Measurements from ENCODE around the gene RBPJL.
A peak's percentile ranks its signal among the peaks of the same experiment; 100 is the strongest.

Gene RBPJL

DNA sequence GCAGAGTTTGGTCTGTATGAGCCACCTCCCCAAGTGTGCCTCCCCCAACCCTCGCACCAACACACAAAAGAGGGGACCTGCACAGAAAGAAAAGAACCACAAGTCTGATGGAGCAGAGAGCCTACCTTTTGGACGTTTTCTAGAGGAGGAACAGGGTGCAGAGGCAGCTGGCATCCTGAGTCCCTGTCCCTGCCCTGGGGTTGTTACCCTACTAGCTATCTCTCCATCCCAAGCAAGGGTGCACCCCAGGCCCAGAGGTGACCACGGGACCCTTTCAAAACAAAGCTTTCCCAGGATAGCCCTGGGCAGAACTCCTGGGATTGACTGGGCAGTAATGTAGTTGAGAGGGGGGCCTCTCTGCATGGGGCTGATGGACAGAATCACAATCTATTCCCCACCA is 11.2 kb downstream of the RBPJL start:
- DNase-seq (ENCODE audit: low spot score) = no peak

DNA sequence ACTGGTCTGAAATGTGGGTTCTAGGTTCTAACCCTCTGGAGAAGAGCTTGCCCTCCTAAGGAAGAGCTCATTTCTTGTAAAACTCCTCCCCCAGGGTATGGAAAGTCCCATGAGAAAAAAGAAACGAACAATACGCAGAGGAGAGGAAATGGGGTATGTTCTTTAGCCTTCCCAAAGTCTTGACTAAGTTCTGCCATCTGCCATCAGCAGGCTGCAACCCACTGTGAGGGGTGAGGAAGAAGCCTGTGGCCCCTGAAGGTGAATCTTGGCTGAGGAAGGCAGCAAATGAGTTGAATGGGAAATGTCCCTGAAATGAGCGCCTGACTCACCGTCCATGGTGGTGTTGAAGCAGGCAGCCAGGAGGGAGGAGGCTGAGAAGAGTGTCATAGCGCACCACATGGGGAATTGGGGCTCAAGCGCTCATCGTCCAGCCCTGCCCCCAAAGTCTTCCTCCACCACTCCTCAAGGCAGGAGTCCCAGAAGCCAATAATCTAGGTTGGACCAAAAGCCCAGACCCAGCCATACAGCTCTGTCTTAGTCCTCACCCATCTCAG is 11.8 kb downstream of the RBPJL start:
- DNase-seq (ENCODE audit: low spot score) = no peak

DNA sequence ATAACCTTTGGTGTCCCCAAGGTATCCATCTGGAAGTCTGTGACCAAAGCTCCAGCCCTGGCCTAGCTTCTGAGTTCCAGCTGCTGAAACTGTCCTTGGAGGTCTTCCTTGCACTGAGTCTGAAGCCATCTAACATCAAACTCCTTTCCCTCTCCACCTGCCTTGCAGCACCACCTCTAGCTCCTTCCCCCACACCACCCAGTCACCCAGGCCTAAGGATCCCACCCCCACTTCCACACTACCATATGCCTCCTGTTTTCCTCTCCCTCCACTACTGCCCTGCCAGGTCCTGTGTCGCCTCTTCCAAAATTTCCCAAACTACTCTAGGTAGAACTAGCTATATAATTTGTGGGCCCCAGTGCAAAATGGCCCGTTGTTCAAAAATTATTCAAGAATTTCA is 12.3 kb downstream of the RBPJL start:
- DNase-seq (ENCODE audit: low spot score) = no peak

DNA sequence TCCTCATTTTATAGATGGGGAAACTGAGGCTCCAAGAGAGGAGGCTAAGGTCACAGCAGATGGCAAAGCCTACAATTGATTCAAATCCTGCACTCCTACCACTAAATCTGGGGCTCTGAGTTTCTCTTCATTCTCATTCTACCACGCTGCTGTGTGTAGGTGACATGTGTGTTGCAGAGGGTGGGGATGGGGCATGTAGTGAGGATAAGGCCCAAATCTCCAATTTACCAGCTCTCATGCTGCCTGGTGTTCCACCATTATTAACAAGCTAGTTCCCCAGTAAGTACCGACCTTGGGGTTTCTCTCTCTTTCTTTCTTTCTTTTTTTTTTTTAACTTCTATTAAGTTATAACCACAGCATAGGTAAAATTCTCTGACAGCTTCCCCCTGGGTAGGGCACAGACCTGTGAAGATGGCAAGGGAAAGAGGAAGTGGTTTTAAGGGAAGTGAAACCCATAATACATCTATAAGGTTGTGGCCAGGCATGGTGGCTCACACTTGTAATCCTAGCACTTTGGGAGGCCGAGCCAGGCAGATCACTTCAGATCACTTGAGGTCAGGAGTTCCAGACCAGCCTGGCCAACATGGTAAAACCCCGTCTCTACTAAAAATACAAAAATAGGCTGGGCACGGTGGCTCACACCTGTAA is 14.4 kb downstream of the RBPJL start:
- DNase-seq (ENCODE audit: low spot score) = no peak

DNA sequence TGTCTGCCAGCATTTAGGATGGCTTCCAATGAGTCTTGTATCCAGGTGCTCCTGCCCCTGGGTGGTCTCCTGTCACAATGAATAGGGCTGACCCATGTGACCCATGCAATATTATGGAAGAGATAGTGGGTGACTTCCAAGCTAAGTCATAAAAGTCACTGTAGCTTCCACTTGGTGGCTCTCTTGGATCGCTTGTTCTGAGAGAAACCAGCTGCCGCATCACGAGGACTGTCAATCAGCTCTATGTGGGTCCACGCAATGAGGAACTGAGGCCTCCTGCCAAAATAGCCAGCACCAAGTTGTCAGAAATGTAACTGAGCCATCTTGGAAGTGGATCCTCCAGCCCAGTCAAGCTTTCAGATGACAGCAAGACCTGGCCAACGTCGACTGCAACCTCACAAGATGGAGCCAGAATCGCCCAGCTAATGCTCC is 16.3 kb downstream of the RBPJL start:
- peak; percentile 94 for DNase-seq (ENCODE audit: low spot score)

DNA sequence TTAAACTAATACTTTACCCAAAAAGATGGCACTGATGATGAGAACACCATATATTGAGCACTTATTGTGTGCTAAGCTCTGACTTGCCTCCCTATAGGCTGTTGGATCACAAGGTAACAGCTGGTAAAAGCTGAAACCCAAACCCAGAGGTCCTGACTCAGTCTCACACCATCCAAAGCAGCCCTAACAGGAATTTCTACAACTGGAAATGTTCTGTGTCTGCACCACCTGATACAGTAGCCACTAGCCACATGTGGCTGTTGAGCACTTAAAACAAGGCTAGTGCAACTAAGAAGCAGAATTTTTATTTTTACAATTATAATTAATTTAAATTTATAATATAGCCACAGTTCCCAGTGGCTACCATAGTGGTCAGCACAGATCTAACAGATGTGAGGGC is 17.1 kb downstream of the RBPJL start:
- no peak for DNase-seq (ENCODE audit: low spot score)

DNA sequence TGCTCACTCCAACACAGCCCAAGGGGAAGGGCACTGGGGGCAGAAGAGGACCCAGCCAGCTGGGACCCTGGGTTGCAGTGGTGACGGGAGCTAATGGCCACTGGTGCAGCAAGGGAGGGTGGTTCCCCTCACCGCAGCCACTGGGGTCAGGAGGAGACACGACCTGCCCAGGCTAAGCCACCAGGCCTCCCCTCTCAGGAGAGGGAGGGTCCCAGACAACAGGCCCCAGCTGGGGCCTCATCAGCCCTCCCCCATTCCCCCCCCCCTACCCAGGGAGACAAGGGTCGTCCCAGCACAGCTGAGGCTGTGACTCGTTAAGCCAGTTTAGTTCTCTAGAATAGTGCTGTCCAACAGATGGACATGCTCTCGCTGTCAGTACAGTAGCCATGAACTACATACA is 18.7 kb downstream of the RBPJL start:
- DNase-seq (ENCODE audit: low spot score) = no peak

DNA sequence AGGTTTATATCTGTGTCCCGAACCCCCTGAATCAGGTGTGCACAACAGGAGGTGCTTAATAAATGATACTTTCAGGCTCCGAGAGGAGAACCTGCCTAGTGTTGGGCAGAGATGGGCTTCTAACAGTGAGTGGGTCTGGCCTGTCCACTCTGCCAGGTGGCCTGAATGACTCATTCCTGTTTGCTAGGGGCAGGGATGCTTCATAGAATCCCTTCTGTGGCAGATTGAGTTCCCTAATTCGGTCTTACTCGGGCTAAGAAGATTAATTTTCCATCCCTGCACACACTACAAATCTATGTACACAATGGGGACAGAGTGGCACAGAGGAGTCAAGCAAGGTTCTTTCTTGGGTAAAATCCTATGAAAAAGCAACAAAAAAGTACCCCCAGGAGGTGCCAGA is 21.8 kb downstream of the RBPJL start:
- DNase-seq (ENCODE audit: low spot score) = no peak

DNA sequence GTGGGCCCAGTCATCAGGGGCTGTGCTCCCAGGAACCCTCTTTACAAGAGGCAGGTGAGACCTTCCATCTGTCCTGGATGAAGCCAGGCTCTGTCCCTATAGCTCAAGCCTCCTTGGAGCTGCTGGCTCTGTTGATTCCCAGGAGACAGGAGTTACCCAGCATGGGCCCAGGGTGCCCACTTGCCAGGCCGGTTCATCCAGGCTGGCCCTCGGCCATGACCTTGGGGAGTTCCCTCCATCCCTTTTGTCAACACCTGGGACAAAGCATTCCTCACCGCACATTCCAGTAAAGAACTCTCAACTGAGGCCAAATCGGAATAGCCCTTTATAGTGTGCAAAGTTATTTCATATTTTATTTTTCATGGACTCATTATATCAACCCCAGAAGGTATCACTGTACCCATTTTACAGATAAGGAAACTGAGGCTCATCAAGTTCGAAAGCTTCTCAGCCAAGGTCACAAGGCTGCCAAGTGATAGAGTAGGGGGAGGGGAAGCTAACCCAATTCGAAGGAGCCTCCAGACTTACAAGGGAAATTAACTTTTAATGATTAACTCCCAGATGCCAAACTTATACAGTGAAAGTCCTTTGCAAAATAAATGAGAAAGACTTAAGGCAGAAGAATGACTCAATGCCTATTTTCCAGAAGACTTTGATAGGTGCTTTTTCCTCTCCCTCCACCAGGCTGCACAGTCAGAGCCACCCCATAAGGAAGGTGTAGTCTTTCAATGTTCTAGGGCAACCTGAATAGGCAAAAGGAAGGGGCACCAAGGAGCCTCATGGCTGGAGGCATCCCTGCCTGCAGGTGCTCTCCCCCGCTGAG is 23.1 kb downstream of the RBPJL start:
- no peak for DNase-seq (ENCODE audit: low spot score)

DNA sequence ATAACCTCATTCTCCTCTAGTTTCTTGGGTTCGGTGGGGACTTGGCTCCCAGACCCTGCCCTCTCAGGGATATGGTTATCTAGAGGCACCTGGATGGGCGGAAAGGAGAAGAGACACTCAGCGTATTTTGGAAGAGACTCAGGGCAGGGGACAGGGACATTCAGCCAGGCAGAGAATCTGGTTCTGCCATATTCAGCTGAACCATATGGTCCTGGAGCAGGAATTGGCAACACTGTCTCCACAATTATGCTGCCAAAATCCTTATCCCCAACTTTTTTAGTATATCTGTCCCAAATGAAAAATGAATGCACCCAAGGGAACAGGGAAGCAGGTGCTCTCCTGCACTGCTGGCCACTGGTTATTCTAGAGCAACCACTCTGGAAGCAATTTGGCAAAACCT is 23.8 kb downstream of the RBPJL start:
- no peak for DNase-seq (ENCODE audit: low spot score)

DNA sequence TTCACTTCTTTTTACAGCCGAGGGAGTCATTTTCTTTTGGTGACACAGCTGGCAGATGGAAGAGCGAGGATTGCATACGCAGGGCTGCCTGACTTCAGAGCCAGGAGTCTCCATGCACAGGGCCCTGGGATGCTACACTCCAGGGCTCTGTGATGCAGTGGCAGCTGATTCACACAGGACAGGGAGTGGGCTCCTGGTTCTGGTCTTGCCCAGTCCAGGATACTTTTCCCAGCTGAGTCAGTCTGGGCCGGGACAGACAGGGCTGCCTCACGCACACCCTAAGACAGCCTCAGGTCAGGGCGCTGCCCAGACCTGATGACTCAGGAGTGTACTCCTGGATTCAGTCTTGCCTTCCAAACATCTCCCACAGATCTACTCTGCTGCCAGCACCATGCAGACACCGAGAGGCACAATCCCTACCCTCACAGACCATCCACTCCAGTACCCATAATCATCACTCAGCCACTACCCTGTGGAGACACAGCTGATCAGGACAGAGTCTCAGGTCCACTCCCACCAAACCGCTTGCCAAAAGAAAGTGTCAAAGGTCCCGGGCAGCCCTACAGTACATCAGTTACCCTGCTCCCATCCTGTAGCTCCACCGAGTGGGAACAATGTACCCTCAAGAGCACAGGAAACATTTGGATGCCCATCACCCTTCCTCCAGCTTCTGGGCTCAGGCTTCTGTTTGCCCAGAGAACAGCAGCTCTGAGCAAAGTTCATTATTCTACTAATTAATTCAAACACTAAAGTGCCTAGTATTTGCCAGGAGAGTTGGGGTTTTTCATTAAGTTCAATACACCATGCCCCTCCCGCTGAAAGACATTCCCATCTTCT is 30.1 kb downstream of the RBPJL start:
- DNase-seq (ENCODE audit: low spot score) = no peak

DNA sequence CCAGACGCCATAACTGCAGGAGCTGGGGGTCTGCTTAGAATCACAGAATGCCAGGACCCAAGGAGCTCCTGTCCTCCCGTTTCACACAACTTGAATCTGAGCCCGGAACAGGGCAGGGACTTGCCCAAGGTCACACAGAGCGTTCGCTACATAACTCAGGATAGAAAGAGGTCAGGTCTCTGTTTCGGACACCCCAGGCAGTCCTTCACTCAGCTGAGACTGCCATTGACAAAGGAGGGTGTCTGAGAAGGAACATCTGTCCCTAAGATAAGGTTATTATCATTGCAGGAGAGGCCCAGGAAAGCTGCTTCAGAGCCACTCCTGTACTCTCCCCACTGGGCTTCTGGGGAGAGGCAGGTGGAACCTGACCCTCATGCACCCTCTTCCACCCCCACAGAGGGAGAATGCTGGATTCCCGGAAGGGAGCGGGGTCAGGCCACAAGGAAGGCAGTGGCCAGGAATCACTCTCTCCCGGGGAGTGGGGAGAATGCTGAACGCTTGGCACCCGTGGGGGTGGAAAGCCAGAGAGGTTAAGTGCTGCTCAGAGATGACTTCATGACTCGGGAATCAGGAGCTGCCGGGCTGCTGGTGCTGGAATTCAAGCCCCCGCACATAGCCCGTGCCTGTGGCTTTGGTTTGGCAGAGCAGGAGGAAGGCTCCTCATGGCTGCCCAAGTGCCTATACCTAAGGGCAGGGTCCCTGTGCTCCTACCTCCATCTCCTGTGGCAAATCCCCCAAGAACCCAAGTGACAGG is 30.9 kb downstream of the RBPJL start:
- DNase-seq (ENCODE audit: low spot score) = no peak

DNA sequence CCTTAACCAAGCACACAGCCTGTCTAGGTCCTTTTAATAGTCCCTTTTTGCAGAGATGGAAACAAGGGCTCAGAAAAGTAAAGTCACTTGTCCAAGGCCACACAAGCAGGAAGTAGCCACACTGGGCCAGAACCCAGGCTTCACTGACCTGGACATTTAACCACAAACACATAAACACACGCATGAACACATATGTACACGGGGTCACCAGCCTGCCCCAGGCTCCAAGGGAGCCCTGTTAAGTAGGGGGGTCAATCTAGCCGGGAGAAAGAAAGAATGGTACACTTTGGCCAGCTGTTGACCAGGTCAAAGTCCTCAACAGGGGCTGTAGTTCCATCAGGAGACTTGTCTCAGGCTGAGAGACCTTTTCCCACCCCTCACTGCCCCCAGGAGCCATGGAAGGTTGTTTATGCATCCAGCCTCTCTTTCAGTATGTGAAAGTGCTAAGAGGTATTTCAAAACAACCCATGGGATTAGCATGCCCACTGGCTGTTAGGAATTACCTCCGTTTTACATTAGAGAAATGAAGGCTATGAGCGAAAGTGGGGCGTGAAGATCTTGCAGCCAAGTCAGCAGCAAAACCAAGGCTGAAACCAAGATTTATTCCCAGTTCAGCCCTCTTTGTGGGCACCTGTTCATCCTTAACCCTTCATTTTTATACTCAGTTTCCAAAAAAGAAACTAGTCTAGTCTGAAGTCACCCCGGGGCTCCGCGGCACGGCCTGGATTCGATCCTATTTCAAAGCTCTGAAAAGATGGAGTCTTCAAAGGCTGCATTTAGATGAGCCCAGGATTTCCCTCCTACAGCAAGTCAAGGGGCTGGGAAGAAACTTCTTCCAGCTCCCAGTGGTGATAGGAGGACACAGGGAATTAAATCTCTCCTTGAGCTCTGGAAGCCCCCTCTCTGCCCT is 31.7 kb downstream of the RBPJL start:
- no peak for DNase-seq (ENCODE audit: low spot score)

DNA sequence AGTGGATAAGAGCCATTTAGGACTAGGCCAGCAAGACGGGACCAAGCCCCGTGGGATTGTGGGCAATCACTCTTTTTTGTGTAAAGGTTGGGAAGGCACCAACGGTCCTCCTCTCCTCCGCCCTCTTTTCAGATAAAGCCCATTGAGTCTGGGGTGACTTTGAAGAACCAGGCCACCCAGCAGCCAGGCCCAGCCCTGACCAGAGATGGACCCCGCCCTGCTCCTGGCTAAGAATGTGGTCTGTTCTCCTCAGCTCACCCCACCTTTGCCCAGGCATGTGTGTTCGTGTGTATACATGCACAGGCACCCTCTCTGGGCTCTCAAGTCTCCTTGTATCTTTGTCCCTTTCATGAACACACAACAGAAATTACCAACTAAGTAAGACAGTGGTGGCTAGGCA is 32.4 kb downstream of the RBPJL start:
- no peak for DNase-seq (ENCODE audit: low spot score)

DNA sequence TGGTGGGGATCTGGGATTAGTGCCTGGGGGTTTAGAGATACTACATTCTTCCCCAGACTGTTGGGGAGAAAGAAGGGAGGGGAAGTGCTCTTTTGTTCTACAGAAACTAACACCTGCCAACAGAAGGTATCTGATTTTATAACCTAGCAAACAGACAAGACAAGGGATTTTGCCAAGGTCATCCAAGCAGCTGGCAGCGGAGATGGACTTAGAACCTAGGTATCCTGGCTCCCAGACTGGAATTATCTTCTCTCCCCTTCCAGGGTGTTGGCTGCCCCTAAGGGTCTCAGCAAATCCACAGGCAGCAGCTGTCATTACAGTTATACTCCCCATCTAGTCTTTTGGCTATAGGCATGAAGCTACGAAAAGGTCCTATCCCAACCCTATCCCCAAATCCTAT is 33.2 kb downstream of the RBPJL start:
- no peak for DNase-seq (ENCODE audit: low spot score)

DNA sequence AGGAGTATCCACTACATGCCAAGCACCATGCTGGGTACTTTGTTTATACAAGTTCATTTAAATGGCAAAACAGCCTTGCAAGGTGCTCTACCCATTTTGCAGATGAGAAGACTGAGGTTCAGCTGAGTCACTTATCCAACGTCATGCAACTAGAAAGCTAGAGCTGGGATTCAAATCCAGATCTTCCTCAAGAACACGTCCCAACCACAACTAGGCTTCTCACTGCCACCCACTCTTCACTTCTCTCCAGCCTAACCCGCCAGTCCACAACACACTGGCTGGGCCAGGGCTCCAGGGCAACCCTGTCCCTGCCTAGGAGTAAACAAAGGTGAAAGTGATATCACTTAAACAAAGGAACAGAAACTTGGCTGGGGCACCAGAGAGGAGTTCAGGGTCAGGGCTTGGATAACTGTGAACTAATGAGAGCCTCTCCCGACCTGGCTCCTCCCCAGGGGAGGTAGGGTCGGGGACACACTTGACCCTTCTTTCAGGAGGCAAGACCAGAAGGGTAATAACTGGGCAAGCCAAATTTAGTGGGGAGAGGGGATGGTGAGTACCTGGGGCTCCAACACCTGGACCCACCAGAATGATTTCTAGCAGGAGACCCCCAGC is 33.7 kb downstream of the RBPJL start:
- DNase-seq (ENCODE audit: low spot score) = no peak

DNA sequence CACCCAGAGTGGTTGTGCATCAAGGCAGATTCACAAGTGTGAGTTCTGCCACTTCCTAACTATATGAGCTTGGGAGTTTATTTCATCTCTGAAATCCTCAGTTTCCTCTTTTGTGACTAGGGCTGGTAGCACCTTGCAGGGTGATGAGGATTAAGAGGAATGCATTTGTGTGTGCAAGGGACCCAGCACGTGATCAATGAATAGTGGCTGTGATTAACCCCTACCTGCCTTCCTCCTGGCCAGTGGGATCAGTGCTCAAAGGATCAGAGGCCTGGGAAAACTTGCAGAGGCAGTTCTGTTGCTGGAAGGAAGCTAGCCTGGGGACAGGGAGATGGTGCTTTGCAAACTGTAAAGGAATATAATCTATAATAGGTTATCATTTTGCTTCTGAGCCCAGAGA is 34.3 kb downstream of the RBPJL start:
- DNase-seq (ENCODE audit: low spot score) = no peak

DNA sequence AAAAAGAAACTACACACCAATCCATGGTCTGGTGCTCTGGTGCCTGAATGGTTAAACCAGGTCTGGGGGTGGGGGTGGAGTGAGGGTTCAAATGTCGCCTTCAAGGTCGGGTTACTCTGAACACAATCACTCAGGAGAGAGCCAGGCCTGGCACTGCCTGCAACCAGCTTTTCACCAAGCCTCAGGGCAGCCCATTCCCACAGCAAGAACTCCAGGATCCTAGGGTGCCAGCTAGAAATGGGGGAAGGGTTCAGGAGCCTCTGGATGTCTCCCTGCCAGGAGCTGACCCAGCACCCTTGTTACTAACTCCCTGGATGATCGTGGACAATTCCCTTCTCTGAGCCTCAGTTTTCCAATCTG is 34.9 kb downstream of the RBPJL start:
- no peak for DNase-seq (ENCODE audit: low spot score)

DNA sequence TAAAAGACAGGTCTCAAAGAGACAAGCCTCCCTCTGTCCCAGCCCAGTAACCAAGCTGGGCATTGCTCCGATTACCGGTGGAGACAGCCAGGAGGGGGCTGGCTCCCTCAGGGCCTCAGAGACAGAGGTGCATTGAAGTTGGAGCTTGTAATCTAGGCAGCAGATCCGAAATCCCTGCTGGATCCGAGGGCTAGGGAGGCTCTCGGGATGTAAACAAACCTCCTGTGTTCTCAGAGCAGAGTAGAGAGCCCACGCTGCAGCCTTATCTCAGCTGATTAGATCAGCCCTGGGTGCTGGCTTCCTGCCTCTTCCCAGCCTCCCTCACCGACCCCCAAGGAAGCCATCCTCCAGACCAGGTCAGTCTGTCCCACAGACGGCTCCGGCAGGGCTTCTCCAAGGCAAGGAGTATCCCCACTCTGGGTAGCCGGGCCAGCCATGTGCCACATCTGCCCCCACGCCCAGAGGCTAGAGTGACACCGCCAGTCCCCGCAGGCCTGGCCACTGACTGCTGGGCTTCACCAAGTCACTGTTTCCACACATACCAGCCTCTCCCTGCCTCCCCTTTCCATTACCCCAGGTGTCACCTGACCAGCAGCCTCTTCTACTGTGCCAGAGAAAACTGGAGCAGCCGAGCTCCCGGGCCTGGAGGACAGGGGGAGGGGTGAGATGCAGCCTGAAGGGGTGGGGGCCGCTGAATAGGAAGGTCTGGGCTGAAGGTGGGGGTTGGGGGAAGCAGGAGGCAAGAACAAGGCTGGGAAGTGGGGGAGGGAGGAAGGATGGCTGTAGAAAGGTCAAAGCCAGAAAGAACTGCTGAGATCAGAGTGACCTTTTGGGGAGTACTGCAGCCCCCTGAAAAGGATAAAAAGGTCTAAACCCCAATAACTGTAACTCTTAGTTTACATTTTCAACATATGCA is 35.6 kb downstream of the RBPJL start:
- DNase-seq (ENCODE audit: low spot score) = peak; percentile 64
